H1 (cell line): ENCODE results near the gene OR1K1. TPM values are rescaled to one million over a fixed set of nuclear protein-coding genes. Genes with fewer than 3 reads are reported as not detected.

Source experiments
- BACH1 ChIP-seq: IDR thresholded peaks from 2 replicates; pipeline ENCODE4 v1.6.1; 2012; ENCODE audit warnings: low read length, improper control_type of control experiment
- CHD7 ChIP-seq: fragments of 300-600 bp; sonication (generic); IDR thresholded peaks from 2 replicates; pipeline ENCODE4 v1.7.1; 2012; ENCODE audit warnings: low read length, moderate library complexity, mild to moderate bottlenecking, inconsistent platforms; ENCODE audit not compliant: insufficient replicate concordance
- HDAC6 ChIP-seq: IDR thresholded peaks from one replicate; pipeline ENCODE4 v1.7.1; 2012; ENCODE audit warnings: low read depth, mild to moderate bottlenecking, inconsistent platforms, low read length, moderate library complexity
- NANOG ChIP-seq: IDR thresholded peaks from 2 replicates; pipeline ENCODE4 v1.6.1; 2011; ENCODE audit warnings: low read length, low read depth, mild to moderate bottlenecking, inconsistent platforms; ENCODE audit not compliant: insufficient read depth, poor library complexity, severe bottlenecking
- RXRA ChIP-seq: IDR thresholded peaks from 2 replicates; pipeline ENCODE4 v1.6.1; 2011; ENCODE audit warnings: low read depth, mild to moderate bottlenecking, low read length, moderate library complexity; ENCODE audit not compliant: insufficient read depth
- SUZ12 ChIP-seq: fragments of 200-600 bp; sonication (generic); IDR thresholded peaks from 2 replicates; pipeline ENCODE4 v1.6.1; 2012; ENCODE audit warnings: mild to moderate bottlenecking, inconsistent platforms, low read length, moderate library complexity, mixed read lengths
- USF2 ChIP-seq: IDR thresholded peaks from 2 replicates; pipeline ENCODE4 v1.6.1; 2011; ENCODE audit warnings: low read length, improper control_type of control experiment
- polyA plus RNA-seq, 7 experiments: library from polyadenylated mRNA; depleted of rRNA in 3 of 7; stranded (reverse) in 5 of 7; unstranded in 2 of 7; fragments of >200 nt in 5 of 7; fragments of 200-250 nt in 2 of 7; gene quantifications; 1 replicate in 5 of 7; 2 replicates in 1 of 7; 4 replicates in 1 of 7; pipeline versions ENCODE4 v1.2.1 to v1.2.3, GENCODE V29; 2011 to 2013; ENCODE audit warnings: missing spikeins in 2 of 7, mixed read lengths in 2 of 7
- total RNA-seq: library from RNA; stranded (reverse); fragmentation: NEBNext Ultra II Directional; extraction: Animal tissue kit (Norgen Biotek cat#: 25700); gene quantifications from 2 replicates; pipeline ENCODE4 v1.2.1, GENCODE V29; 2021

Gene OR1K1
- total and polyA plus RNA-seq, 2 of the 8 experiments (the other 6 are each of a cell fraction or from before 2014, with no cell fraction given), result not detected

- no peak for TF ChIP-seq CHD7
- no peak for TF ChIP-seq NANOG
- no peak for TF ChIP-seq USF2
- no peak for TF ChIP-seq SUZ12
- TF ChIP-seq HDAC6, result no peak
- no peak for TF ChIP-seq RXRA
- TF ChIP-seq BACH1, result no peak
Measured at GRCh38 chr9:122797316-122798063, 2.4 kb upstream of the OR1K1 start (continued).
